Measurements from ENCODE around the gene PNPLA1.

Gene PNPLA1

DNA sequence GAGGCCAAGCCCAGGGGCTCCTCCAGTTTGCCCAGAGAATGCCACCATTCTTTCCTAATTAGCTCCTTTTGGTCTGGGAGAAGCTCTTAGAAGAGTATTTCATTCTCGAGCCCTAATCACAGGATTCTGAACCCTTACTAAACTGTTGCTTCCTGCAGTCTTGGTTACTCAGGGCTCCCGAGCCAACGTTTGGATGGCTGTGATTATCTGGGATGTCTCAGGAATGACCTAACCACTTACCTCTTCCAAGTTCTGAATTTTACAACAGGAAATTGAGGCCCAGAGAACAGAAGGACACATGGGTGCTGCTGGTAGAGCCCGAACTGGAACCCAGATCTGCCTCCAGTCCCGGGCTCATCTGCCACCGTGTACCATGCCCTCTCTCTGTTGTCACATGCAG lies 22.2 kb upstream of the PNPLA1 start:
- DNase-seq = no peak

DNA sequence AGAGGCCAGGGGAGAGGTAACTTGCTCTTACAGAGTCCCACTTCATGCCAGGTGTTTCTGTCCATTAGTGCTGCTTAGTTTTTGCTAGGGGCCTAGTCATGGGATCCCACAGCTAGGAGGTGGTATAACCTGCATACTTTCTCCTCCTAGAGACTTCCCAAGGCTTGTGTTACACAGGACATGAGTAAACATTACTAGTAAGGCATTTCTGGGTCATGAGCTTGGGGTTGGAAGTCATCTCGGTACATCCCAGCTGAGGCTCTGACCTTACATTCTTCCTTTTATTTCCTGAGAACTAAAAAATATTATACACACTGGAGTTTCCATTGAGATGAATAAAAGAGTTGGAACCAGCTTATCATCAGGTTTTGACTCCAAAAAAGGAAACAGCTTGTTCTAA lies 20.9 kb upstream of the PNPLA1 start:
- no peak for DNase-seq

DNA sequence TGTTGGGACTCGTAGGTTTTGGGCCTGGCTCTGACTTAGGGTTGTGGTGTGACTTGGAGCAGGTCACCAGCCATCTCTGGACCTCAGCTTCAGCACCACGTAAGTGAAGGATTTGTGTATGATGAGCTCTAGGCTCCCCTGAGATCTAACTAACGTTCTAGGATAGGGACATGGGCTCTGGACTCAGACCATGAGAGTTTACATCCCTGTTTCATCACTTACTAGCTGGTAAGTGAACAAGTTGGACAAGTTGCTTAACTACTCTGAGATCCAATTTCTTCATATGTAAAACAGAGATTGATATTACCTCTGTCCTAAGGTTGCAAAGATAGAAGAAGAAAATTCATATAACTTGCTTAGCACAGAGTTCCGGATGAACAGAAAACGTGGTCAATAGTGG lies 20.3 kb upstream of the PNPLA1 start:
- DNase-seq = no peak

DNA sequence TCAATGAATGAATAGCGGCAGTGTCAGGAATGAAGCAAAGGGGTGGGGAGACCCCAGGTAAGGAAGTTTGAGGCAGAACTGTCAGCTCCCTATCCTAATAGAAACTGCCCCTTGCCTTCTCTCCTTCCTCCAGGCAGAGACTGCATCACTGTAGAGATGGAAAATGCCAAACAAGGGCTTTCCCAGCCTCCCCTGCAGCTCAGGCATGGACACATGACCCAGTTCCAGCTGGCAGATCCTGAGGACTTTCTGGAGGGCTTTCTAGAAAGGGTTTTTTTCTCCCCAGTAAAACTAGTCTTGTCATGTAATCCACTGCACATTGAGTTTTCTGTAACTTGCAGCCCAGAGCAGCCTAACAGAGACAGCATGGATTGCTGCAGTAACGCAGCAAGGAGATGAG lies 17.9 kb upstream of the PNPLA1 start:
- no peak for DNase-seq

DNA sequence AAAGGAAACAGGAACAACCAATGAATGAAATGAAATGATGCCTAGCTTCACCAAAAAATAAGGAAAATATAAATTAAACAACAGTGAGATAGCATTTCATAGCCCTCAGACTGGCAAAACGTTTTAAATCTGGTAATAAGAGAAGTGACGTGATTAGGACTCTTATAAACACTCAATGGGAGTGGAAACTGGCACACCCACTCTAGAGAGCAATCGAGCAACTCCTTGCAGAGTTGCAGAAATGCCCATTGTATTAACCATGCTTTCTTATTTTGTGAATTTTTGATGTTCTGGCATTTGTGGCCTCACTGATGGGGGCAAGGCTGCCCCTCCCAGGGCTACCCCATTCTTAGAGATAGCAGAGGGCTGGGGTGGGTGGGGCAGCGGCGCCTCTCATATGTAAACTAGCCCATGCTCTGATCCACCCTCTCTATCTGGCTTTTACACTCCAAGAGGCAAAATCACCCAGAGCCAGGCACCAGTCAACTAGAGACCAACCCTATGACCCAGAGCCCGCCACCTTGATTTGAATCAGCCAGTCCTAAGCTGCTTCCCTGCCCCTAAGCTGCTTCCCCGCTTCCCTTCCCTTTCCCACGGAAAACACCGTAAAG lies 6.4 kb upstream of the PNPLA1 start:
- DNase-seq = no peak

DNA sequence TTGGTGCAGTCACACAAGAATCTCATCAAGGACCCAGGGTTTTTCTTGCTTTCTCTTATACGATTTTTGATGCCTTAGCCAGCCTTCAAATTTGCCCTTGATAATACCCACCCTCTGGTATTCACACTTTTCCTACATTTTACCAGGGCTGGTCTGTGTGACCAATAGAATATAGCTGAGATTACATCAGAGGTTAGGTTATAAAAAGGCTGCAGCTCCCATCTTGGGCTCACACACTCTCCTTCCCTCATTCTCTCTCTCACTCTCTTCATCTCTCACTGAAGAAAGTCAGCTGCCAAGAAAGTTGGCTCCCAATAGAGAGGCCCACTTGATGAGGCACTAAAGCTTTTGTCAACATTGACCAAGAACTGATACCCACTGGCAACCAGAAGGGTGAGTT lies 4.1 kb upstream of the PNPLA1 start:
- no peak for DNase-seq

DNA sequence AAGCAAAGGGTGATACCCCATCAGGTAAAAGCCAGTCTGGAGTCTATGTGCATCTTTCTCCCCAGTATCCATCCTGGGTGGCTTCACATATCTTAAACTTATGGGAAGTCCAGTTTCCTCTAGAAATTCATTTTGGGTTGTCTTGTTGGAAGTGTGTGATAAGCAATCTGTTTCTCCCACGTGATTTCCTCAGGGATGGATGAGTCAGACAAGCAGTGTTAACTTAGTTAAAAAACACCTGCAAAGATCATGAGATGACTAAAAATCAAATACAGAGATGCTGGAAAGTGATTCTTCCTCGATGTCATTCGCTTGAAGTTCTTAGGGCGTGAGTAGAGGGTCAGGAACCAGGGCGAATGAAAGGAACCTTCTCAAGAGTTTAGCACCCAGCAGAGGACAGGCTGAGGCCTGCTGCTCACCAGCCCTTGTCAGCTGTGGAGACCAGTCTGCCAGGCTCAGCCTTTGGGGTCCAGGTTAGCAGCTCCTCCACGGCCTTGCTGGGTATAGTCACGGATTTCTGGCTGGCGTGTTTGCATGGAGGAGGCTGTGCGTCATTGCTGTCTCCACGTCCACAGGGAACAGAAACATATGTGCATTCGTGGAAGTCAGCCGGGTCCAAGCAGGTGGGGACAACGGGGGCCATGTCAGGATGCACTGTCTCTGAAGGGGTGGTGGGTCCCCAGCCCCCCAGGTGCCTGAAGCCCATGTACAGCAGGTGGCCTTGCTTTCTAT lies 2.8 kb upstream of the PNPLA1 start:
- no peak for DNase-seq

DNA sequence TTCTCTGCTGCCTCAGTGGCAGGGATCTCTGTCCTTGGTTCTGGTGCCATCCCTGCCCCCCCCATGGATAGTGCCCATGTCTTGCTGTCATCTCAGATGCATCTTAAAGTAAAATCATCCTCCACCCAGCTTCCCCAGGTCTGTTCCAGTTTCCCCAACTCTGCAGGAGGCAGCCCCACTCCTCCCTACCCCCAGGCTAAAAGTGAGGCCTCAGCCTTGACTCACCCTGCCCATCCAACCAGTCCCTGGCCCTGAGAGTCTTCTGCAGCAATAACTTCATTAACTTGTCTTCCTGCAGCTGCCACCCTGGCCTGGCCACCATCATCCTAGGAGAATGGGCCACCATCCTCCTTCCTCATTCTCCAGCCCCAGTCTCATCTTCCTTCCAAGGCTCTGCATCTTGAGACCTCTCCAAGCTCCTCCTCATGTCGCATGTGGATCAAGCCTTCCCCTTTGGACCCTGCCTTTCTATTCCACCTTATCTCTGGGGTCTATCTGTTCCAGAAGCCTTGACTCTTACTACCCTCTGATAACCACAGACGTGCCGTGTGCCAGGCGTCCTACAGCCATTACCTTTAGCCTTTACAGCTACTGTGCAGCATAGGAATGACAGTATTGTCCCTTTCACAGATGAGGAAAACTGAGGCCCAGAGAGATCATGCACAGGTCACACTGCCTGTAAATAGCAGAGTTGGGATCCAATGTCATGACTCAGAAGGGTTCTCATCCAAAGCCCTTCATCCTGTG lies 2.0 kb upstream of the PNPLA1 start:
- DNase-seq = no peak

DNA sequence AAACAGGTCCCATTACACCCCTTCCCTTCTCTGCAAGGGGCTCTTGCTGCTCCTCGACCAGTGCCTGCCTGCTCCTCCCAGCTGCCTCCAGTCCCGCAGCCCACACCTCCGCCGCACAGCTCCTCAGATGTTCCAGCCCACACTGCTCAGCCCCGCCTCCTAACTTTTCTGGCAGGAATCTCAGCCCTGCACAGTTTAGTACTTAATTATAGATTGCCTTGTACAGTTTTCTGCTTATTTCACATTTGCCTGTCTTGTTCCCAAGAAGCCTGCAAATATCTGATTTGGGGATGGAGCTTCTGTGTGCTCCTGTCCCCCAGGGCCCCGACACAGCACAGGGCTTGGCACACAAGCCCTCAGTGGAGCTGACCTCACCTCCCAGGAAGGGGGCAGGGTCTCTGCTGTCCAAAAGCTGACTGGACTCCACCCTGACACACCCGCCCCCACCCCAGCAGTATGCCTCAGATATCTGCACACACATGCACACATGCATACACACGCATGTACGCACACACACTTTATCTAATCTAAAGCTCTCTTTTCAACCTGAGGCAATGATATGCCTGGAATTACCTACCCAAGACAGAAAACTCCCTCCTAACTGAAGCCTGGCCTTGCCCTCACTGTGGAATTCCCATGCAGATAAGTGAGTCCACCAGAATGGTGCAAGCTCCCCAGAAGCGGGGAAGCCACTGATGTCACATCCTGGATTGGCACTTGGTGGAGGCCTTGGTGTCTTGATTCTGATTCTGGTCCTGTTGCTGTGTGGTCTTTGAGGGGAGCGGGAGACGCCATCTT lies 1.2 kb upstream of the PNPLA1 start:
- DNase-seq = no peak

DNA sequence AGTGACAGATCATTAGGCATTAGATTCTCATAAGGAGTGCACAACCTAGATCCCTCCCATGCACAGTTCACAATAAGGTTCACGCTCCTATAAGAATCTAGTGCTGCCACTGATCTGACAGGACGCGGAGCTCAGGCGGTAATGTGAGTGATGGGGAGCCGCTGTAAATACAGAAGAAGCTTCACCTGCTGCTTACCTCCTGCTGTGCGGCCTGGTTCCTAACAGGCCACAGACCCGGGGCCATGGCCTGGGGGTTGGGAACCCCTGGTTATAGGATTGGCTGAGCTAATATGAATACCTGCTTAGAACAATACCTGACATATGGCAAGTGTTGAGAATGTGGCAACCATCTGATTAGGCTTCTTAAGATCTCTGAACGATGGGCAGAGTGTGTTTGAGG lies 2.4 kb downstream of the PNPLA1 start:
- no peak for DNase-seq

DNA sequence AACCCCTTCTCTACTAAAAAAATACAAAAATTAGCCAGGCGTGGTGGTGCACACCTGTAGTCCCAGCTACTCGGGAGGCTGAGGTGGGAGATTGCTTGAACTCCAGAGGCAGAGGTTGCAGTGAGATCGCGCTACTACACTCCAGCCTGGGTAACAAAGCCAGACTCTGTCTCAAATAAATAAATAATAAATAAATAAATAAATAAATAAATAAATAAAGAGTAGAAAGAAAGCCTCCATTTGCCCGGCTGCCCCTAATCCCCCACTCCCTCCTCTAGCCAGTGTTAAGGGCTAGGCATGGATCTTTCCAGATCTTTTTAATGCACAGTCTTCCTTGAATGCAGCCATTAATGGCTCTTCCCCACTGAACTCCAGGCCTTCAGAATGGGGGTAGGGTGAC lies 3.2 kb downstream of the PNPLA1 start:
- DNase-seq = no peak

DNA sequence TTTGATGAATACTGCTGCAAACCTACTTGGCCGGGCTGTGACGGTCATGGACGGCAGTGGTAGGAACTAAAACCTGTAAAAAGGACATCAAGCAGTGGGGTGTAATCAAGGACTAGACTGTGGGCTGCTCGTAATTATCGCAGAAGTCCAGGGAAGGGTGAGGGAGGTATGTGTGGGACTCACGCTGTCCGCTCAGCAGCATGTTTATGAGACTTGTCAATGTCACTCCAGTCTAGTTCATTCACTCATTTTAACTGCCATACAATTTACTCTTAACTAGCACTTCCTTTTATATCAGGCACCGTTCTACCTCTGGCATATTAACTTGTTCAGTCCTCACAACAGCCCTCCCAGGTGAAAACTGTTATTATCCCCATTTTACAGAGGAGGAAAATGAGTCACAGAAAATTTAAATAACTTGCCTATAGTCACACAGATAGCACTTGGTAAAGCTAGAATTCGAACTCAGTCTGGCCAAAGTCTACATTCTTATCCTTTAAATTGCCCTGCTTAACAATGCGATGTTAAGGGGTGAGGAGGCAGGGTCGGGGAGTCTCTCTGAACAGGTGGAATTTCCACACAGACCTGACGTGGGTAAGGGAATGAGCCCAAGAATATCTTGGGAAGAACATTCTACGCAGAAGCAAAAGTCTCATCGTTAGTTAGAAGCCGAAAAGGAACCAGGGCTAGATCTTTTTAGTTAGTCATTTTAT lies 4.1 kb downstream of the PNPLA1 start:
- DNase-seq = no peak

DNA sequence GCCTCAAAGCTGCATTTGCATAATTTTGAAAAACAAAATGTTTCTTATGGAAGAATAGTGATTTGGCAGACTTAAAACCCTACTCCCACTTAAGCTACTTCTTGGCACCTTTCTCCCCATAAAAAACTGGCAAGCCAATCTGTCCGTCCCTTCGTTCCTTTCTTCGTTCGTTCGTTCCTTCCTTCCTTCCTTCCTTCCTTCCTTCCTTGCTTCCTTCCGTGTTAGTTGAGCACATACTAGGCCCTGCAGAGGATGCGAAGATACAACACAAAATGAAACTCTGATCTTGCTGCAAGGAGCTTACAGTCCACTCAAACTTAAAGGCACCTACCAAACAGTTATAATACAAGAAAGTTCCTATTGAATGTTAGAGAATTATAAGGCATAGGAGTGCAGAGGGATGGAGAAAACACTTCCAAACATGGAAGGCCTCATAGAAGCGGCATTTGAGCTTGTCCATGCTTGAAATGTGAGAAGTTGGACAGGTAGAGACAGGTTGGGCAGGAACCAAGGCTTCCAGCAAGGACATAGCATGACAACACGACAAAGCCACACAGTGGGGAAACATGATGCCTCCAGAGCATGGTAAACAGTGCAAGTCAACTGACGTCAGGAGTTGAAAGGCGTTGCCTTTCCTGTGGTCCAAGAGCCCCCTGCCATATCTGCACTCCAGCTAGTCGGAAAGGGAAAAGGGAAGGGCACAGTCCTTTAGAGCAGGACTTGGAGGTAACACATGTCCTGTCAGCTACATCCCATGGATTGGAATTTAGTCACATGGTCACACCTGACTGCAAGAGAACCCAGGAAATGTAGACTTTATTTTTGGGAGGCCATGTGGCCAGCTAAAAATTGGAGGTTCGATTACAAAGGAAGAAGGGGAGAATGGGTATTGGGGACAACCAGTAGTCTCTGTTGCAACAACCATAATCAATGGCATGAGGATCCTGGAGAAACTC lies 7.0 kb downstream of the PNPLA1 start:
- DNase-seq = peak; percentile 93

DNA sequence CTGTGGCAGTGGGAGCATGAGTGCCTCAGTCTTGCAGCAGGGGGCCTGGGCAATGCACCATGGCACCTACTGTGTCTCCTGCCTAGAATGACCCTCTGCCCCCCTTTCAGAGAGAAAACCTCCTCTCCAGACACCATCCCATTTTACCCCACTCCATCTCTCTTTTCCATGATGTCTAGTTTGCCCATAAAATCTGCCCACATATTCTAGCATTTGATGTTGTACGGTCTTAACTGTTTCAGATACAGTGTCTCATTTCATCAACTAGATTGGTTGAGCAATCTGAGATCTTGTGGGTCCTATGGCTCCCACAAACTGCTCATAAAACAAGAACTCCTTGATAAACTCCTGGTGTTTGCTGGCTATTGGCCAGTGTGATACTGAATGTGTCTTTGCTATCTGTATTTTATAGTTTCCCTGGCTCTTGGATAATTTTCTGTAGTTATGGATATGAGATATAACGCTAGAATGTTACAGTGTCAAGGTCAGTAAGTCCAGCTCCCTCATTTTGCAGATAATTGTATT lies 8.1 kb downstream of the PNPLA1 start:
- DNase-seq = no peak

DNA sequence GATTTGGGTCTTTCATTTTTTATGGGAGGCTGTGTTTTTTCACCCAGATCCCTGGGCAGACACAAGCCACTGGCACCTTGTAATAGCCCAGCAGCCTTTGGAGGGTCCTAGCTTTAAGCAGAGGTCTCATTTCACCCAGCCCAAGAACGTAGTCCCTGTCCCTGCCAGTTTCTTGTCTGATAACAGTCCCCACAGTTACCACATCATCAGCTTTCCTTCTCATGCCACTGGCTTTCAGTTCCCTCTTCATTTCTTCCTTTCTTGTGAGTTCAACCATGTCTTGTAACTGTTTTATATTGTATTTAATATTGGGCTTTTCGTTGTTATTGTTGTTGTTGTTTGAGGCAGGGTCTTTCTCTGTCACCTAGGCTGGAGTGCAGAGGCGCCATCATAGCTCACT lies 10.6 kb downstream of the PNPLA1 start:
- DNase-seq = no peak

DNA sequence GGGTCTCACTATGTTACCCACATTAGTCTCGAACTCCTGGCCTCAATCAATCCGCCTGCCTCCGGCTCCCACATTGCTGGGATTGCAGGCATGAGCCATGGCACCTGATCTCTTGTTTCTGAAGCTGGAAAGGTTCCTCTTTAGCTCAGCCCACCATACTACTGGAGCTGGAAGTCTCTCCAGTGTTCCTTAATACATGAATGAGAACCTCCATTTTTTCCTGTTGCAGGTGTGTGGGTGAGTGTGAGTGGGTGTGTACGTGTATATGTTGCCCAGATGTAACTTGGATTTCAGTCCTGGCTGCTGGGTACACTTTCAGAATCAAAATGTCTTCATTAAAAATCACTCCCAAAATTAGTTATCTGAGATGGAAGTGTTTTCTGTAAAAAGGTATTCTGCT lies 11.1 kb downstream of the PNPLA1 start:
- no peak for DNase-seq

DNA sequence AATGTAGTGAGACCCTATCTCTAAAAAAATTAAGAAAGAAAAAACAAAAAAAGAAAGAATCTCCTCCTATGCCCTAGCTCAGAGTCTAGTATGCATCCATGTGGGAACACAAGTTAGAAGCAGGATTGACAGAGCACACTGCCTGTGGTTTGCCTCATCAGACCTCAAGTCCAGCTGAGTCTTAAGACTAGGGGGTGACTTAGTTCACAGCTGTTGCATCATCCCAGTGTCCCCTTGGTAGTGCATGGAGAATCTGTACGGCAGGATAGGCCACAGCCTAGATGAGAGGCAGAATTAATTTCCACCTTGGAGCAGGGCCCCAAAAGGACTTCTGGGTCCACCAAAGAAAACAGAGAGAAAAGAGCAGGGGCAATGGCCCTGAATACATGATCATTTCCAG lies 13.7 kb downstream of the PNPLA1 start:
- DNase-seq = no peak

DNA sequence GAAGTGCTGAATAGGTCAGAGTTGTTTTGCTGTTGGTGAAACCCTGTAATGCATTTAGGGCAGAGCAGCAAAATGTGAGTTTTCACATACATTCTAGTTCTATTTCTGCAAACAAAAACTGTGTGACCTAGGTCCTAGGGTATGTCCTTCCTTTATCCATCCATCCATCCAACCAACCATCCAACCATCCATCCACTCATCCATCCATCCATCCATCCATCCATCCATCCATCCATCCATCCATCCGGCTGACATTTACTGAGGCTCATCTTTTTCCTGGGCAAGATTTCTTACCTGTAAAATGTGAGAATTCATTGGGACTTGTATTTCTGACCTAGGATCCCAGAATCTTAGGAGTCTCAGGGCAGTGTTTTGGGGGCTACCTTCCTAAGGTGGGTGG lies 14.5 kb downstream of the PNPLA1 start:
- no peak for DNase-seq

DNA sequence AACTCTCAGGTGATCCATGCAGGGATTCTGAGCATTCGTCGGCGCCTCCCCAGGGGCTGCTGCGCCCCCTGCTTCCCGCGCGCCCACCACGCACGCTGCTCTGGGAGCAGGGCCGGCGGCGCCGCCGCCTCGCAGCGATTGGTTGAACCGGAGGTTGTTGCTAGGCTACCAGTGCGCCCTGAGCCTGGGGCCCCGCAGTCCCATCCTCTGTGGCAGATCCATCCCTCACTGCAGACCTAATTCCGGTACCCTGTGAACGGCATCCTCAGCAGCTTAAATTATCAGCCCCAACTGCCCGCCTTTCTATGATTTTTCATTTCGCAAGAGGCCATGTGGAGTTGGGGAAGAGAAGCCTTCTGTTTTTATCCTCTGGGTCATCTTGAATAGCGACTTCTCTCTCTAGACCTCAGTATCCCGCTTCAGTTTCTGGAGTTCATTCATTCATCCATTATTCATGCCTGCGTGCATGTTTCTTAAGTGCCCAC lies 15.4 kb downstream of the PNPLA1 start:
- no peak for DNase-seq

DNA sequence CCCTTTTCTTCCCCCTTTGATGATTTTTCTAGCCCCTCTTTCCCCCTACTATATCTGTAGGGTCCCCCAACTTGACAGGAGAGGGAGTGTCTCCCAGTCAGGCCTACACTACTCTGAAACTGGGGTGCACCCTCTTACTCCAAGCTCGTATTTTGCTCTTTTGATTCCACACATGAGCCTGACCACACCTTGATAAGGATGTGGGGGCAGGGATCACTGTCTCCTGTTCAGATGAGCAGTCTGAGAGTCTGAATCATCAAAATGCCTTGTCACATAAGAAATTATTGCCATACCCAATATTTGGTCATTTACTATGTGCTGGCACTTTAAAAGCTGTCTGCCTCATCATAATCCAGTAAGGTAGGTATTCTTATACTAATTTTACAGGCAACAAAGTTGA lies 15.9 kb downstream of the PNPLA1 start:
- DNase-seq = no peak

DNA sequence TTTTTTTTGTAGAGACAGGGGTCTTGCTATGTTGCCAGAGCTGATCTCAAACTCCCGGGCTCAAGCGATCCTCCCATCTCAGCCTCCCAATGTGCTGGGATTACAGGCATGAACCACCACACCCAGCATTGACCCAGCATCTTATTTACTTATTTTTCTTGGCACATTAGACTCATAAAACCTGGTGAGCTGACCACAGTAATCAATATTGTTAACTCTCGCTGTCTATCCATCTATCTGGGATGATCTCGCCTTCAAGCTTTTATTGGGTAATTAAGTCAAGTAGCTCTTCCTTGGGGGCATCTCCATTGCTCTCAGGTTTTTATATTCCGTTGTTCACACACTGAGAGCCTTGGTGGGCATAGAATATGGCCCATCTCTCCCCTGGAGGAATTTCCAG lies 17.0 kb downstream of the PNPLA1 start:
- DNase-seq = no peak

Data from NCI-H510A (cell line).